ENCODE data around the gene SPECC1.

SPECC1 gene

DNA sequence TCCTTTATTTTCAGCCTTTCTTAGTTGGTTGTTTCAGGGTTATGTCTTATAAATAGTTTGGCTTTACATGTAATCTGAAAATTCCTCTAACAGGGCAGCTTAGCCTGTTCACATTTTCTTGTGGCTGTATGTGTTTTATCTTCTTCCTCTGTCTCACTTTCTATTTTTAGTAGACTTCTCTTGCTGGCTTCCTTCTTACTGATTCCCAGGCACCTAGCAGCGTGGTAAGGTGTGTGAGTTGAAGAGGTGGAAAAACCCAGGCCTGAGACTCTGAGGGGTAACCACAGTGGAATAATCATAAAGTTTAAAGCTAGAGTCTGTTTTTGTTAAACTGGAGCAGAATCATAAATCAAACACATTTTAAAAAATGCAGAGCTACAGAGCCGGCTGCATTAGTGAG lies 267.3 kb downstream of the SPECC1 start:
- no peak for DNase-seq (ENCODE audit: low read depth)

DNA sequence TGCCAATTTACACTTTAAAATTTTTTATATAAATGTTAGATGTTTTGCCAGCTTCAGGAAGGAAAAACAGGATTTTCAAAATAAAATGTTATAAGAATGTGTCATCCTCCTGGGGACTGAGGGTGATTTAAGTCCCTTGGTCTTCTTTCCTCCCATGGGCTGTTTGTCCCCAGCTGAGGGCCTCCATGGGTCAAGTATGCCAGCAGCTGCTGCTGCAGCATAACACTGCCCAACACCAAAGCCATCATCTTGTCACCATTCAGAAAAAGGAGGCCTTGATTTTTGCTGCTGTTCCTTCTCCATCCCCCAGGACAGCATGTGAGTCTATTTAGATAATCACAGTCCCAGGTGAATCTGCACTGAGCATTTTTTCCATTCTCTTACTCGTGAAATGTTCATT lies 269.6 kb downstream of the SPECC1 start:
- DNase-seq (ENCODE audit: low read depth) = no peak

DNA sequence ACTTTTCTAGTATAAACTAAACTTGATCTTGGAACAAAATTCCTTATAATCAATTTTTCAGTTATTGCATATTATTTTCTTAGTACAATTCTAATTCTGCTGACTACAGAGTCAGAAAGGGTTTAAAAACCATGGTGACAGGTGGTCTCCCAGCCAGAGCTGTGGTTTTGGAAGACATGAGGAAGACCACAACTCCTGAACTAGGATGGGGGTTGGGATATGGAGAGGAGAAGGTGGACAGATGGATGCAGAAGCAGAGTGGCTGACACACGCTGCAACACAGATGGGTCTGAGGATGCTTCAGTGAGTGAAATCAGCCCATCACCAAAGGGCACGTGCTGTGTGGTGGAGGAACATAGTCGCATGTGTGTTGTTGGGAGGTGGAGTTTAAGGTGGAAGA lies 270.5 kb downstream of the SPECC1 start:
- DNase-seq (ENCODE audit: low read depth) = no peak

DNA sequence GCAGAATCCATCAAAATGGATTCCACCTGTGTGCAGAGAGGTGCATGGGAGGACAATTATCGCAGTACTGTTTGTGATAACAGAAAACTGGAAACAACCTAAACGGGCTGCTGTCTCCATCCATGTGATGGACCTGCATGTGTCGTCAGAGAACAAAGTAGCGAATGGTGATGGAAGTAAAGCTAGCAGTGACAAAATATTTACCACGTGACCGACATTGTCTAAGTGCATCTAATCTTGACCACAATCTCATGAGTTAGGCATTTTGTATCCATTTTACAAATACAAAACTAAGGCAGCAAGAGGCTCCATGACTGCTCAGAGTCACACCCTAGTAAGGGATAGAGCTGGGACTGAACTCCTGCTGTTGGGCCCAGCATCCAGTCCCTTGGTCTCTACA lies 270.9 kb downstream of the SPECC1 start:
- no peak for DNase-seq (ENCODE audit: low read depth)

DNA sequence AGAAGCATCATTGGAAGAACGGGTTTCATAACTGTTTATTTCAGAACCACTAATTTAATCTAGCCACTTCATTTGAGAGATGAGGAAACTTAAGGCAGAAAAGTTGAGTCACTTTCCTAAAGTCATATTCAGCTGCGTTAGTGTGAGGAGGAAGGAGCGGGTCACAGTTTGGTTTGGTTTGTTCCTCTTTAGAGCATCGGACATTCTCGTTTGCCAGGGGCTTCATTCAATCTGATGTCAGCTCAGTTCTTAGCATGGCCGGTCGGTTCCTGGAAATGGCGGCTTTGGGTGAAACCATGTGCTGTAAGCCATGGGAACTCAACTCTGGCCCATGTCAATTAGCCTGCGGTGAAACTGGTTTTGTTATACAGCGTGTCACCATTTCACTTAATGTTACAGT lies 271.7 kb downstream of the SPECC1 start:
- no peak for DNase-seq (ENCODE audit: low read depth)

DNA sequence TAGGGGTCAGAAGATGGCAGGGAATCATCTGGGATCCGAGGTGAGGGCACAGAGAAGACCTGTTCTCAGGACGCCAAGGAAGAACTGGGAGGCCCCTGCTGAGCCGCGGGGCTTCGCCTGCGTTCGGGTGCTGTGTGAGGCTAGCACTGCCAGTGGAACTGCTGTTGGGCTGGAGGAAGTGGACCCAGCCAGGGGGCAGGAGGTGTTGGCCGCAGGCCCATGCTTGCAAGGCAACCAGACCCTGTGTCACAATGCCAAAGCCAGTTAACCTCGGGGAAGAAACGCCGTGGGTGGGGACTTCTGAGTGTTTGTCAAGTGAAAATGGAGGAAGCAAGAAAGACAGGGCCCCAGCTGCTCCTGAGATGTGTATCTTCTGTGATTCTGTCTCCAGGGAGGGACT lies 272.7 kb downstream of the SPECC1 start:
- no peak for DNase-seq (ENCODE audit: low read depth)

DNA sequence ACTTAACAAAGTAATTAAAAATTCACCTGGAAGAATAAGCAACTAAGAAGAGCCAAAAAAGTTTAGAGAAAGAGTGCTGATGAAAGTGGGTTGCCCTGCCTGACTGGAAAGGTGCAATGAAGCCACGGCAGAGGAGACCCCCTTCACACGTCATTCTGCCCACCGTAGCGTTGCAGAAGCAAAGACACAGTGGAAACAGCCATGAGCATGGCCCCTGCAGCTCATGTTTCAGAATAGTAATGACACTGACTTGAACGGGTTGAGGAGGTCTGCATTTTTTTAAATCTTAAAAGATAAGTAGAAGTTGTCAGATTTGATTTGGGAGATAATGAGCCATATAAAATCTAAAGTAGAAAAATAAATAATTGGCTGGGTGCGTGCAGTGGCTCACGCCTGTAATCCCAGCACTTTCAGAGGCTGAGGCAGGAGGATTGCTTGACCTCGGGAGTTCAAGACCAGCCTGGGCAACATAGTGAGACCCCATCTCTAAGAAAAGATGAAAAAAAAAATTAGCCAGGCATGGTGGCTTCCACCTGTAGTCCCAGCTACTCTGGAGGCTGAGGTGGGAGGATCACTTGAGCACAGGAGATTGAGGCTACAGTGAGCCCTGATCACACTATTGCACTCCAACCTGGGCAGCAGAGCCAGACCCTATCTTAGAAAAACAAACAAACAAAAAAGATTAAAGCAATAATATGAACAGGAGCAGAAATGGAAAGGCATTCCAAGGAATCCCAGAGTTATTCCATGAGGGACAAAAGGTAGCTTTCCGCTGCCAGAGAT lies 273.6 kb downstream of the SPECC1 start:
- no peak for DNase-seq (ENCODE audit: low read depth)

DNA sequence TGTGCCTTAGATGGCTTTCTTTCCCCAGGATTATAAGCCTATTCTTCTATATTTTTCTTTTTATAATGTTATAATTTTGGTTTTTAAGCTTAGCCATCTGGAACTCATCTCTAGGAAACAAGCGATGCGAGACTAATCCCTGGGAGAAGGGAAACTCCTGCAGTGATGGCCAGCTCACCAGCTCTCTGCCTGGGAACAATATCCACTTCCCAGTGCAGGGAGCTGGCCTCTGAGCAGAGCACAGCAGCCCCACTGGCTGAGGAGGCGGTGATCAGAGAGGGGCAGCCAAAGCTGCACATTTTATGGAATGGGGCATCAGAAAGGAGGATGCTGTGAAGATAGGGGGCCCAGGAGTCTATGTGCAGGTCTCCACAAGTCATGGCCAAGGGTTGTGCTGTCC lies 274.9 kb downstream of the SPECC1 start:
- DNase-seq (ENCODE audit: low read depth) = no peak

DNA sequence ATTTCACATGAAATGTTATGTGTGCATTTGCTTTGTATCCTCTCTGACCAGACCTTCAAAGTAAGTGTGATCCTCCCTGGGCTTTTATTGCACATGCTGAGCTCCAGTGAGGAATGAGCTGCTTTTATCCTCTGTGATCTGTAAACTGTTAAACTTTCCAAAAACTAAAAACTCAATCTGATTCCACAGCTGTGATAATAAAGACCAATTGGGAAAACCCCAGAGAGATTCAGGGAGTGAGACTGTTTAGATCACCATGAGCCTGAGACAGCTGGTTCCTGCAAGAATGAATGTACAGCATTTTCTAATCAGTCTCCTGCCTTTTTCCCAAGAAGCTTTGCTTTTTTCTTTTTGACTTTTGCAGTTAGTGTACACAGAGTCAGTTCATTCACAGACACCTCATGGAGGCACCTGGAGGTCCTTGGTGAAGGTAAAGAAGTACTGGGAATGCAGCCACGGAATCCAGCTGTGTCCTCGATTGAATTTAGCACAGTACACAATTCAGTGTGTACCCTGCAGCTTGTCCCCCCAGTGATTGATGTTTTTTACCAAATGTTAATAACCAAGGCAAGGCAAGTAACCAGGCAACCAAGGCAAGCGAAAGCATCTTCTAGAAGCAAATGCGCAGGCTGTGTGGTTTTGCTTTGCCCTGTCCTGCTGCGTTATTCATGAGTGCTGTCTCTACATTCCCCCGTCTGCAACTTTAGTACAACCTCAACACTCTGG lies 275.6 kb downstream of the SPECC1 start:
- no peak for DNase-seq (ENCODE audit: low read depth)

DNA sequence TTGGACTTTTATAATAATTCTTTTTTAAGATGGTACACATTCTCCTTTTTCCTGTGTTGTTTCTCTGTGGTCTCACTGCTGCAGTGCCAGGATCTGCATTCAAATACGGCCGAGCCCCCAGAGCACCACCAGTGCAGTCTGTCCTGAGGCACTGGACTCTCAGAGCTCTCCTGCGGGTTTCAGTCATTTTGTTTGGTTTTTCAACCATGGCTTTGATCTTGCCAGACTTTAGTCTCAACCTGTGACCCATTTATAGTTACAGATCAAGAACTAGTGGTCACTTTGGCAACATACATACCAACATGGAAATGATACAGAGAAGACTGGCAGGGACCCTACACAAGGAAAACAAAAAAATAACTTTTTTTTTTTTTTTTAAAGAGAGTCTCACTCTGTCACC lies 280.8 kb downstream of the SPECC1 start:
- DNase-seq (ENCODE audit: low read depth) = no peak

DNA sequence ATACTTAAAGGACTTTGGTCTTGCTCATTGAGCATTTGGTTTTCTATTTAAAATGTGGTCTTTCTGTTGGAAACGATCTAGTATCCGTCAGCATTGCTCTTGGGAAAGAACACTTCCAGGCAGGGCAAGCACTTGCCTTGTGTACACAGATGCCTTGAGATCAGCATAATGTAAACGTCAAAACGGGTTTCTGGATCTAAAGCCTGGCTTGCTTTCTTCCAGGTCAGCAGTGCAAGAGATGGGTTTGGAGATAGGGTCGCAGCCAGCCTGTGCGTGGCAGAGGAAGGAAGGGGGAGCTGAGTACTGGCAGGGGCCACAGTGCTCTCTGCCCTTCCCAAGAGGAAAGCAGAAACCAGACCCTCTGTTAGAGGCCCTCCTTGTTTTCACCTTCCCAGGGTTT lies 282.7 kb downstream of the SPECC1 start:
- DNase-seq (ENCODE audit: low read depth) = no peak

DNA sequence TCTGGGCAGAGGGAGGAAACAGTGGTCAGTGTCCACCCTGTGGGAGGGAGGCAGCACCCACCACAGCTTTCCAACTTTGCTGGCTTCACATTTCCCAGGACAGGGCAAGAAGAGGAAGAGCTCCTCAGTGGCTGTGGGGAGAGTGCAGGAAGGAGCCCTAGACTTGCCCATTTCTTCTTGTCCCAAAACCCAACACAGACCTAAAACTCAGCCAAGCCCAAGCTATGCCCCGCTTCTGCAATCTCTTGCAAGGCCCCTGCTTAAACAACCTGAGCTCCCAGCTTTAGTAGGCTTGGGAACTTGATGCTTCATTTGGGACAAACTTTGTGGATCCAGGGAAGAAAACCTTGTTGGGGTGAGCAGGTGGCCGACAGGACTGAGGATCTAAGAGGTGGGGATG lies 284.3 kb downstream of the SPECC1 start:
- DNase-seq (ENCODE audit: low read depth) = no peak

DNA sequence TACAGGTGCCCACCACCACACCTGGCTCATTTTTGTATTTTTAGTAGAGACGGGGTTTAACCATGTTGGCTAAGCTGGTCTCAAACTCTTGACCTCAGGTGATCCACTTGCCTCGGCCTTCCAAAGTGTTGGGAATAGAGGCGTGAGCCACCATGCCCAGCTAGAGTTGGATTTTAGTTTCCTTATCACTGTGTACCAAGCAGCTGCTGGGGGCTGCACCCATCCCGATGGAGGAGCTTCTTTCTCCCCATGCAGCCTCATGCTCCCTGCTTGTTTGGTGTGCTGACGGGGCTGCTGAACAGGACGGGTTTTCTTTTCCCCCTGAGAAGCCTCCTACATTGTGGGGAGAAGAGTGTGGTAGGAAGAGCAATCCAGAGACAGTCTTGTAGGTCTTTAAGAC lies 285.0 kb downstream of the SPECC1 start:
- no peak for DNase-seq (ENCODE audit: low read depth)

DNA sequence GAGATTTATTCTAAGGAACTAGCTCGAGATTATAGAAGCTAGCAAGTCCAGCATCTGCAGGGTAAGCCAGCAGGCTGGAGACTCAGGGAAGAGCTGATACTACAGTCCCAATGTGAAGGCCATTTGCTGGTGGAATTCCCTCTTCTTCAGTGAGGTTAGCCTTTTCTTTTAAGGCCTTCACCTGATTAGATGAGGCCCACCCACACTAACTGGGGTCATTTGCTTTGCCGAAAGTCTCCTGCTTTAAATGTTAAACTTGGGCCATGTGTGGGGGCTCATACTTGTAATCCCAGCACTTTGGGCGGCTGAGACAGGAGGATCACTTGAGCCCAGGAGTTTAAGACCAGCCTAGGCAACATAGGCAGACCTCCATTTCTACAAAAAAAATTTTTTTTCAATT lies 289.9 kb downstream of the SPECC1 start:
- no peak for DNase-seq (ENCODE audit: low read depth)

DNA sequence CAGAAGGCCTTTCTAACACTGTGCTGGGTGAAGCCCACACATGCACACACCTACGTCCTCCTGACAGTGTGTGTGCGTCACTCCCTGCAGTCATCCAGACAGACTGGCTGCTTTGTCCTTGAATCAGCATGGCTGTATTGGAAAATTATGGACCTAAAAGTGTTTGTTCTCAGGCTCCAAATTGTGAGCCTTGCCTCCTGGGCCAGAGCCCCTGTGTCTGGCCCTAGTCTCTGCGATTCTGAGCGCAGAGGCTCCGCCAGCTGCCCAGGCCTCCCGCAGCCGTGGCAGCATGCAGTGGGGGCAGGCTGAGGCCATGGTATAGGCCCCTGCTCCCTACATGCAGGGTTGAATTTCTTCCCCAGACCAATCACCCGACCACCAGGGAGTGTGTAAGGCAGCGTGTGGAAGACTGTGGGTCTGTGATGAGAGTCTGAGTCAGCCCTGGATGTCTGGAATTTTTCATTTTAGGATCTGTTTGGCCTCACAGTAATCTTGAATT lies 291.3 kb downstream of the SPECC1 start:
- peak; percentile 67 for DNase-seq (ENCODE audit: low read depth)

DNA sequence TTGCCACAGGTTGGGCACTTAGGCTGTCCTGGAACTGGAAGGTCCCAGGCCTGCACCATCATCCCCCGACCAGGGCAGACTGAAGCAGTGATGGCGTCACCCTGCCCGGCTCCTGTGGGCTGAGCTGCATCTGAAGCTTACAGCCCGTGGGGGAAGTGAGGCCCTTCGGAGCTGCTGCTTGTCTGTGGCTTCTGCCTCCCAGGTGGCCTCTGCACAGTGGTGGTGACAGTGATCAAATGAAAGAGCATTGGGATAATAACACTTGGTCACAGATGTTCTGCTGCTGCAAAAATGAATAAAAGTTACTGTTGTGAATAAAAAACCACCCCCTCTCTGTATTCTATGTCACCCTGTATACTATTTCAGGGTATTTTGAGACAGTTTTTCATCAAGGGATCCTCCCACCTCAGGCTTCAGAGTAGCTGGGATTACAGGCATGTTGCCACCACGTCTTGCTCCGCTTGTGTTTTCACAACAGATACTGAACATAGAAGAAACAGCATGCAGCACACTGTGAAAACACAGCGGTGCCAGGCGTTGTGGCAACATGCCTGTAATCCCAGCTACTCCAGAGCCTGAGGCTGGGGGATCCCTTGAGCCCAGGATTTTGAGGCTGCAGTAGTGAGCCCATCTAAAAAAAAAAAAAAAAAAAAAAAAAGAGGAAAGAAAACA lies 293.2 kb downstream of the SPECC1 start:
- no peak for DNase-seq (ENCODE audit: low read depth)

DNA sequence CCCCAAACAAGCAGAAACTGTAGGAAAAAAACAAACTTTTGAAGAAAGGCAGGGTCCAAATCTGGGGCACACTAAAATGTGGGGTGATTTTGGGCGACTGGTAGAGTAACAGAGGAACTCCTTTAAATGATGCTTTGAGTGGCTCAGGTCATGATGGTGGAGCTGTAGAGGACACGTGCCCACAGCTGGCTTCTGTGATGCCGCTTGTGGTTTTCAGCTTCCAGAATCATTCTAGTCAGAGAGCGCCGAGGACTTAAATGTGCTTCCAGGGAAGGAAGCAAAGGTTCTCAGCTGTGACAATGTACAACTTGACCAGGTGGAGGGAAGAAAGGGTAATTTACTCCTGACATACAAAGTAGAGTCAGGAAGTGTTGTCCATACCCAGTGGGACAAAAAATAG lies 295.8 kb downstream of the SPECC1 start:
- DNase-seq (ENCODE audit: low read depth) = no peak

DNA sequence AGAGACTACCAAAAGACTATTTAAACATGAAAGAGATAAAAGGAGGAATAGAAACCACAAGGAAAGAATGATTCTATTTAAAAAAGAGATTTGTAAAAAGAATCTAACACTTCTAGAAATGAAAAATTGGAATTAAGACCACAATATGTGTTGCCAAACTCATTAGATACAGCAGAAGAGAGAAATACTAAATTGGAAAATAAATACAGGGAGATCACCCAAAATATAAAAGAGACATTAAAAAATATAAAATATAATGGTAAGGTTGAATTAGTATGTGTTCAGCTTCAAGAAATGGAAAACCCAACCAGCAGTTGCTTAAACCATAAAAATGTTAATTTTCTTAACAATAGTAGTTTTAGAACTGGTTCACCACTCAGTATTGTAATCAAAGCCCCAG lies 297.8 kb downstream of the SPECC1 start:
- no peak for DNase-seq (ENCODE audit: low read depth)

DNA sequence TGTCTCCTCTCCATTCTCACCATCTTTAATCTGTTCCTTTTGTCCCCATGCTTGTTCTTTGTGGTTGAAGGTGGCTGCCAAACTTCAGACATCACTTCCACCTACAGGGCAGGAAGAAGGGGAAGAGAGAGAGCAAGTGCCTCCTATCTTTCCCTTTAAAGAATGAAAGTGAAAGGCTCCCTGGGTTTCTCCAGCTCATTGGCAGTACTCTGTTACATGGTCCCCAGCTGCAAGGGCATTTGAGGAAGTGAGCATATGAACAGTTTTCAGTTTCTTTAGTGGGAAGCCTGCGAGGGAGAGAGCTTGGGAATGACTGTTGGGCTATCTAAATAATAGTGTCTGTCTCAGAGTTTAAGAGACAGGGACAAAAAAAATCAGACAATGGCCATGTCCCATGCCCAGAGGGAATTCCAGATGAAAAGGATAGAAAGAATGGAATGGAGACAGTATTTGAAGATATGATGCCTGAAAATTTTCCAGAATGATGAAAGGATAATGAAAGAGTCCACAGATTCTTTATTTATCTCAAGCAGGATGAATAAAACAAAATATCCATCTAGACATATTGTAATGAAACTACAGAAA lies 298.3 kb downstream of the SPECC1 start:
- DNase-seq (ENCODE audit: low read depth) = no peak

DNA sequence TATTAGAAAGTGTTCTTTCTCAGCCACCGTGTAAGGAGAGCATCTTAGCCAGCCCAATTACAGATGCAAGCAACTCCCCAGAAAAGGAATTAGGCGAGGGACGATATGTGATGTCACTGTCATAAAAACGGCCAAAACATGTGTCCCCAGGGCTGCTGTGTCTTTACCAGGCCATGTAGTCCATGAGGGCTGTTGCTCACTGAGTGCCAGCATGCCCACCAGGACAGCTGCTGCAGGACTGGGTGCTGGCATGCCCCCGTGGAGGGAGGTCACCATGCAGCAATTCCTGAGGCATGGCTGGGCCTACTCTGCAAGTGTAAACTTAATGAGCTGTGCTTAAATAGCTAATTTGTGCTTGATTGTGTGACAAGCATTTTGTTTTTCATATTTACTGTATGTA lies 301.3 kb downstream of the SPECC1 start:
- DNase-seq (ENCODE audit: low read depth) = no peak

DNA sequence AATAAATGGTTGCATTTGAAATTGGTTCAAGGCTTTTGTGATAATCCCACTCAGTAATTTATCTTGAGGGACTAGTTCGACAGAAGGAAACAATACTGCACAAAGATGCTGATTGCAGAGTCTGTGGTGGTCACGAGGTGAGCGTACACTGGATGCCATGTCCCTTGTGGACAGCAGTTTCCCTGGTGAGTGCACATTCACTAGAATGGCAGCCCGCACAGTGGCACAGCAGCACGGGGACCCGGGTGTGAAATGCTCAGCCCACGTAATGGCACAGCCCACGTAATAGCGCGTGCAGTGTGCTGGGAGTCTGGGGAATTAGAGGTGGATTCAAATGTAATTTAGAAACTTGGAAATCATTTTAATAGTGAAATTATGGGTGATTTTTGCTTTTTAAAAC lies 304.1 kb downstream of the SPECC1 start:
- DNase-seq (ENCODE audit: low read depth) = no peak

DNA sequence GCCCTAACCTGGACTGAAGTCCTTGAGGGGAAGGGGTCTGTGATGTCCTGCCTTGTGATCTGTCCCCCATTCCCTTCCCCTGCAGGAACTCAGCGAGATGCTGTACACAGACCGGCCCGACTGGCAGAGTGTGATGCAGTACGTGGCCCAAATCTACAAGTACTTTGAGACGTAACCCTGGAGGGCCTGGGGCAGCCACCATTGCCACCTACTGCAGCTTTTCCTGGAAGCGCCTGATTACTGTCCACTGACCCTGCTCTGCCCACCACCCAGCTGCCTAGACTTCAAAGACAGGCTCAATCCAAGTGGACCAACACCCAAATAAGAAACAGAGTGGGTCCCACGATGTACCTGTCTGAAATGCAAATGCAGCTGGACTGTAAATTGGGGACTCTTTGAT lies 304.7 kb downstream of the SPECC1 start:
- DNase-seq (ENCODE audit: low read depth) = no peak

DNA sequence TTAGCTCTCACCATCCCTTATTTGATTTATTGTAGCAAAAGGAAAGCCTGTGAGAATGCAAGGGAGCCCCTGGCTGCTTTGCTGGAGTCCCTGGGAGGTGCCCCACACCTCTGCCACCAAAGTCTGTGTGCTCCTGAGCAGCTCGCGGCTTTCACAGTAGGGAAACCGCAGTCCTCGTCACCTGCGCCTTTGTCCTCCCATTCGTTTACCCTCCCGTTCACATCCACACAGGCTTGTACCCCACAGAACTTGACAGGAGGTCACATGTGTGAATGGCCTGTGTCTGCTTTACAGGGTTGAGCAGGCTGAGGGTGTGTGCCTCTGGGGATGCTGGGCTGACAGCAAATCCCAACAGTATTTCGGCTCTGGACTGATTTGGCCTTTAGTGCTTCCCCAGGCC lies 305.7 kb downstream of the SPECC1 start:
- DNase-seq (ENCODE audit: low read depth) = no peak
